GM19397 (cell line): ENCODE measurements around the gene DIAPH3.

Source experiments
- ATAC-seq: cut with Tn5 transposase; IDR thresholded peaks from one replicate; pipeline ENCODE4 v1.9.1; 2021; ENCODE audit warnings: mild to moderate bottlenecking, moderate library complexity; ENCODE audit not compliant: unreplicated experiment

The DIAPH3 gene

GRCh38 chr13:60158321-60158801 is 5.4 kb downstream of the DIAPH3 start:
- peak; percentile 59 for ATAC-seq

GRCh38 chr13:60155978-60156377 is 7.8 kb downstream of the DIAPH3 start:
- ATAC-seq, result no peak

DNA sequence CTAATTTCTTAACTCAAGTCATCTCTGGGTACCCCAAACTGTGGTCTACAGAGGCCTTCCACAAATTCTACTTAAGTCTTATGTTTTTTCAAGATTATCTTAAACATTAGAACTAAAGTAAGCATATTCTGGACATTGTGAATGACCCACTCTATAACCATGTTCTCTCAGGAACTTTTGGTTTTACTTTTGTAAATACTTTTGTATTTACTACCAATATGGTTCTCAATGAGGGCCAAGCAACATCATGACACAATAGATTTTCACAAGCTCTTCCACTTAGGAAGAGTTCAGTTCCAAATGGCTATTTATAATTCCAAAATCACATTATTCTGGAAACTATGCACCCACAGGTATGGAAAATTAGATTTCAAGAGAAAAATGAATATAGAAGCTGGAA is 10.8 kb downstream of the DIAPH3 start:
- no peak for ATAC-seq

- no peak for ATAC-seq
These were observed 11.6 kb downstream of the DIAPH3 start for GRCh38 chr13:60152114-60152513.

- no peak for ATAC-seq
These were observed 13.2 kb downstream of the DIAPH3 start for GRCh38 chr13:60150538-60150937.

GRCh38 chr13:60148918-60149317 is 14.8 kb downstream of the DIAPH3 start:
- no peak for ATAC-seq

DNA sequence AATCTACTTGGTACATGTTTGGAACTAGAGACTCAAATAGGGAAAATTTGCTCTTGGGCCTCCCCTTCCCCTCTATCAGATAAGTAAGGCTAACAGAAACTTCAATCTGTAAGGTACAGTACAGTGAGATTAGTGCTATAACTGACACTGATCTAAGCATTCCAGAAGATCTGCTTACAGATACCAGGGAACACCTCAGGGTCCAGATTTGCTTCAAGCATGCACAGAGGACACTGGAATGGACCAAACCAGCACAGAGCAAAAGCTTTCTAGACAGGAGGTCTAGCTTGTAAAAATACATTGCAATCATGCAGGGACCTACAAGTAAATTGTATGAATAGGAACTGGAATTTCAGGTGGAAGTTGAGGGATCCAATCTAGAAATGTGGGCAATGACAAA is 16.4 kb downstream of the DIAPH3 start:
- no peak for ATAC-seq

GRCh38 chr13:60146471-60146870 is 17.3 kb downstream of the DIAPH3 start:
- ATAC-seq, result no peak

DNA sequence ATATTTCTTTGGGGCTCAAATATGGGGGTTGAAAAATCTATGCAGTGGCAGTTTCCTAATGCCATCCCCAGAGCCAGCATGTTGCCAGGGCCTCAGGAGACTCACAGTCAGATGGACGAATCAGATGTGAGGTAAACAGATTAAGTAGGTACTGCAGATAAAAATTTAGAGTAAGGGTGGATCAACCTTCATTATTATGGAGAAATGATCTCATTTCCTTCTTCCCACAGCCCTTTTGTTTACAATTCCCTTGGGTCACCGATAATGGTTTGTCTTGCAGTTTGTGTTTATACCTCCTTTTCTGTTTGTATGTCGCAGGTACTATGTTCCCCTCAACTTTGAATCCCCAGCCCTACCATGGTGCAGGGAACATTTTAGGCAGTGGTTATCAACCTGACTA is 20.0 kb downstream of the DIAPH3 start:
- ATAC-seq, result no peak

DNA sequence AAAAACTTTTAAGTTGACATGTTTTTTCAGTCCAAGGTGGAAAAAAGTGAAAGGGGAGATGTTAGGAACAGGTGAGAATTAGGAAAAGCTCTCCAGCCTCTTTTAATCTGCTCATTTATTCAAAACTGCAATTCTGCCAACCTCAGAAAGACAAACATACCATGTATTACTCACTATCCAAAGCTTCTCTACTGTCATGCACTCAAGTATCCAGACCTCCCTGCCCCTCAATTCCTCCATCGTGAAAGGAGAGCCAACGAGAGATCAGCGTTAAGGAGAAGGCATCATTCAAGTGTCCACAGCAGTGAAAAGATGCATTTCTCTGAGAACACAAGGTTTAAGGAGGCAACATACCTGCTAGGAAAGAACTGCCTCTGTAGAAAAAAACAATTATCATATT is 24.5 kb downstream of the DIAPH3 start:
- ATAC-seq, result no peak

GRCh38 chr13:60138674-60139073 is 25.1 kb downstream of the DIAPH3 start:
- ATAC-seq, result no peak

GRCh38 chr13:60137911-60138560 is 25.7 kb downstream of the DIAPH3 start:
- ATAC-seq, result no peak

- no peak for ATAC-seq
These were observed 28.4 kb downstream of the DIAPH3 start for GRCh38 chr13:60135344-60135743.

DNA sequence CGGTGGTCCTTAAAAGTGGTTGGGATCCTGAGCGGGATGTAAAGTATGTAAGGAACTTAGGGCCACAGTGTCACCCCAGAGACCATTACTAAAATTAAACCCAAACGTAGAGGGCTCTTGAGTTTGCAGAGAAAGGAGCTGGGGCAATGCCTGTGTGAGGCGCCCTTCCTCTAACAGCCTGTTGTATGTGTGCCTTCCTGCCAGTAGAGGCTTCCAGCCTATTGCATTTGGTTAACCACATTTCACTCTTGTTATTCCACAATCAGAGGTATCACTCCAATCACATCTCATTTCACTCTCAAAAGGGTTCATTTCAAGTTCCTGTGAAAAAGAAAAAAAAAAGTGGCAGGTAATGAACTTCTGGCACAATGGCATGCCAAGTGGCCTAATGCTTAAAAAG is 29.4 kb downstream of the DIAPH3 start:
- ATAC-seq, result no peak

- ATAC-seq, result no peak
These were observed 42.4 kb downstream of the DIAPH3 start for GRCh38 chr13:60121337-60121687.

DNA sequence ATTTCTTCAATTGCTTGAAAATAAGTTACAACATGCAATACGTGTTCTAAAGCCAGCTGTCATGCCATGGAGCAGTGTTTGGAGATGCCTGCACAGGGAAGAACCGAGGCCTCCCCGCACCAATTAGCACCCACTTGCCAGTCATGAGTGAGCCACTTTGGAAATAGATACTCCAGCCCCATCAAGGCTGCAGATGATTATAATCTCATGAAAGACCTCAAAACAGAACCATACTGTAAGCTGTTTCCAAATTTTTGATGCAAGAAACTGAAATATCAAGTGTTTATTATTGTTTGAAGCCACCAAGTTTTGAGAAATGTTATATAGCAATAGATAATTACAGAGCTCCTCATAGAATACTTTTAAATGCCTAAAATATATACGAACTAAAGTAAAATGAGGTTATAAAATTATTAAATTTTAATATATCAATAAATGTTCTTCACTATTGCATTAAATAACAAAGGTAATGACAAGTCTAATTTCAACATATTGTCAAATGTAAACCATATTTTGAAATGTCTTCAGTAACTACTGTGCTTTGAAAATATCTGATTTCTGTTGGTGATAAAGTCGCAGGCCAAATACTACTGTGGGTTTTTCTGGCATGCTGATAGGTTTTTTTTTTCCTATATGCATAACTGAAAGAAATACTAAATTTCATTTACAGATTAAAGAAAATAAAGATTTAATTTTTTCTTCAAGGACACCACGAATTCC is 43.0 kb downstream of the DIAPH3 start:
- ATAC-seq, result no peak

DNA sequence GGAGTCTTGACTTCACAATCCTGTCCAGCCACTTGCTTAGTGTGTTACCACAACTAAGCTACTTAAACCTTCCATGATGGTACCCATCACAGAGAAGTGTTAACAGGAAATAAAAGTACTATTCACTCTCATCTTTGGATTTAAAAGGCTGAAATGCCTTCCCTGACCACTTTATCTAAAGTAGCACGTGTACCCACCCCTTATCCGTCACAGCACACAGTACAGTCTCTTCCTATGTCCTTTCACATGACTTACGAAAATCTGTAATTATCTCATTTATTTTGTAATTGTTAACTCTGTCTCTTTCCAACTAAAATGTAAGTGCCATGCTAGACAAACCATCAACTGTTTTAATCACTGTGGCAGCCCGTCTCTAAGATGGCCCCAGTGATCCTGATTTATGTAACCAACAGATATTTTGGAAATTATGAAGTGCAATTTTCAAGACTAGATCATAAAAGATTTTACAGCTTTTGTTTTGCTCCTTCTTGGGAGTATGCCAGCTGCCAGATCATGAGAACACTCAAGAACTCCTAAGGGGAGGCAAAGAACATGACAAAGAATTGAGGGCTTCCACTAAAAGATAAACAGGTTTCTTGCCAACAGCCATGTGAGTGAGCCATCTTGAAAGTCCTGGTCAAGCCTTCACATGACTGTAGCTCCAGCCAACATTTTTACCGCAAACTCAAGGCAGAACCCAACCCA is 44.9 kb downstream of the DIAPH3 start:
- ATAC-seq, result no peak

DNA sequence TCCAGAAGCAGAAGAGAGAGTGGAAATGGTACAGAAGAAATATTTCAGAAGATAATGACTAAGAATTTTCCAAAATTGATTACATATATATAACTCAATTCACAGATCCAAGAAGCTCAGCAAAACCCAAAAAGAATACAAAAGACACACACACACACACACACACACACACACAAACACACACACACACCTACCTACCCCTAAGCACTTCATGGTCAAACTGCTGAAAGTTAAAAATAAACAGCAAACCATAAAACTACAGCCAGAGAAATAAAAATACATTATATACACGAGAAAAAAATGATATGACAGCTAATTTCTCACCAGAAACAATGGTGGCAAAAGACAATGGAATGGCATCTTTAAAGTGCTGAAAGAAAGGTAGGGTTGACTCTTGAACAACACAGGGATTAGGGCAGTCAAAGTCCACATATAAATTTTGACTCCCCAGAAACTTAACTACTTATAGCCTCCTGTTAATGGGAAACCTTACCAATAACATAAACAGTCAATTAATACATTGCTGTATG is 49.2 kb downstream of the DIAPH3 start:
- no peak for ATAC-seq

DNA sequence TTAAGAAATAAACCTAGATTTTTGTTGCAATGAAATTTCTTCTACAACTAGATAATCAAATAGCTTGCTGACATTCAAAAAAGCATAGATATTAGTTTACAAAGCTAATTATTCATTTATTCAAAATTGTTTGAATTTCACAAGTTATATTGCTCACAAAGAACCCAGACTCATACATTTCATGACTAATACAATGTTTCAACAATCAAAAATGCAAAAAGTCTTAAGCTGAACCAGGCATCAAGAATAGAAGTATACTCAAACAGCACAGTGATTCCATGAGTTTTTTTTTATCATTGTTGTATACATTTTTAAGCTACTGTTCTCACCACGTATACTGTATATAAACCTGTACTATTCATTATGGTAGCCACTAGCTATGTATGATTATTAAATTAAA is 51.0 kb downstream of the DIAPH3 start:
- no peak for ATAC-seq

DNA sequence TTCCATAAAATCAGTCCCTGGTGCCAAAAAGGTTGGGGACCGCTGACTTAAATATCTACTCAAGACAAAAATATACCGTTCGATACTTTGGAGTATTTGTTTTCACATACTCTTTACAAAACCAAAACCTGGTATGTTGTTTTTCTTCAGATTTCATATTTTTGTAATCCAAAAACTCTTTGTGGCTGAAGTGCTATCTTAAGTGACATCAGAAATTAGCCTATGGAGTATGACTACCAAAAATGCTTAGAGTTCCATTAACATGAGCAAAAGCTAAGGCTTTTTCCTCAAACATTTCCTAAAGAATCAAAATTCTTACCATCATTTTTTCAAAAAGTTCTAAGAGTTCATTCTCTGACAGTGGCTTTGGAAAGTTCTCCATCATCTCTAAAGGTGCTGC is 52.0 kb downstream of the DIAPH3 start:
- no peak for ATAC-seq

GRCh38 chr13:60109285-60109684 is 54.4 kb downstream of the DIAPH3 start:
- ATAC-seq, result no peak

GRCh38 chr13:60108589-60108988 is 55.1 kb downstream of the DIAPH3 start:
- ATAC-seq, result no peak
